Fibroblast of pulmonary artery (primary cell): ENCODE data around the gene MYLK.

Experiments used
- DNase-seq: peaks from one replicate; pipeline ENCODE4 v3.0.0-alpha.2; 2010; ENCODE audit warnings: low read depth
- H3K4me3 ChIP-seq: replicated peaks from 2 replicates; pipeline ENCODE4 v1.5.1; 2011; ENCODE audit warnings: low read depth, mild to moderate bottlenecking, control low read depth, low read length, moderate library complexity
- TF ChIP-seq, protein P1 (sequence below): IDR thresholded peaks from 2 replicates; pipeline ENCODE4 v1.5.1; 2011; ENCODE audit warnings: mild to moderate bottlenecking, control low read depth, low read length, inconsistent platforms; ENCODE audit errors: missing control alignments

Gene MYLK

DNA sequence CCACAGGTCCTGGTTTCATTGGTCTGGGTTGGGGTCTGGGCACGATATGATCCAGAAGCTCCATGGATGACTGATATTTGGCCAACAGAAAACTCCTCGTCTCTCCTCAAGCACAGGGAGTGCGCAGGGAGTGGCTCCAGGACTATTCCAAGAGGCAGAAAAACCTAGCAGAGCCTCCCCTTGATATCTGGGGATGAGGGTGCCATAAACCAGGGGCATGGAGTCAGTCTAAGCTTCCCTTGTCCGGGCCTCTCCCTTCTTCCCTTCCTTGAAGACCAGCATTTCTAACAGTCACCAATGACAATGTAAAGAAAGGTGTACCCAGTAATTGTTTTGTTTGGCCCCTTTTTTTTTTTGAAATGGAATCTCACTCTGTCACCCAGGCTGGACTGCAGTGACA lies 199.9 kb downstream of the MYLK start:
- TF ChIP-seq, protein P1, sequence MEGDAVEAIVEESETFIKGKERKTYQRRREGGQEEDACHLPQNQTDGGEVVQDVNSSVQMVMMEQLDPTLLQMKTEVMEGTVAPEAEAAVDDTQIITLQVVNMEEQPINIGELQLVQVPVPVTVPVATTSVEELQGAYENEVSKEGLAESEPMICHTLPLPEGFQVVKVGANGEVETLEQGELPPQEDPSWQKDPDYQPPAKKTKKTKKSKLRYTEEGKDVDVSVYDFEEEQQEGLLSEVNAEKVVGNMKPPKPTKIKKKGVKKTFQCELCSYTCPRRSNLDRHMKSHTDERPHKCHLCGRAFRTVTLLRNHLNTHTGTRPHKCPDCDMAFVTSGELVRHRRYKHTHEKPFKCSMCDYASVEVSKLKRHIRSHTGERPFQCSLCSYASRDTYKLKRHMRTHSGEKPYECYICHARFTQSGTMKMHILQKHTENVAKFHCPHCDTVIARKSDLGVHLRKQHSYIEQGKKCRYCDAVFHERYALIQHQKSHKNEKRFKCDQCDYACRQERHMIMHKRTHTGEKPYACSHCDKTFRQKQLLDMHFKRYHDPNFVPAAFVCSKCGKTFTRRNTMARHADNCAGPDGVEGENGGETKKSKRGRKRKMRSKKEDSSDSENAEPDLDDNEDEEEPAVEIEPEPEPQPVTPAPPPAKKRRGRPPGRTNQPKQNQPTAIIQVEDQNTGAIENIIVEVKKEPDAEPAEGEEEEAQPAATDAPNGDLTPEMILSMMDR = no peak
- no peak for DNase-seq
- H3K4me3 ChIP-seq = no peak overlapping the region

DNA sequence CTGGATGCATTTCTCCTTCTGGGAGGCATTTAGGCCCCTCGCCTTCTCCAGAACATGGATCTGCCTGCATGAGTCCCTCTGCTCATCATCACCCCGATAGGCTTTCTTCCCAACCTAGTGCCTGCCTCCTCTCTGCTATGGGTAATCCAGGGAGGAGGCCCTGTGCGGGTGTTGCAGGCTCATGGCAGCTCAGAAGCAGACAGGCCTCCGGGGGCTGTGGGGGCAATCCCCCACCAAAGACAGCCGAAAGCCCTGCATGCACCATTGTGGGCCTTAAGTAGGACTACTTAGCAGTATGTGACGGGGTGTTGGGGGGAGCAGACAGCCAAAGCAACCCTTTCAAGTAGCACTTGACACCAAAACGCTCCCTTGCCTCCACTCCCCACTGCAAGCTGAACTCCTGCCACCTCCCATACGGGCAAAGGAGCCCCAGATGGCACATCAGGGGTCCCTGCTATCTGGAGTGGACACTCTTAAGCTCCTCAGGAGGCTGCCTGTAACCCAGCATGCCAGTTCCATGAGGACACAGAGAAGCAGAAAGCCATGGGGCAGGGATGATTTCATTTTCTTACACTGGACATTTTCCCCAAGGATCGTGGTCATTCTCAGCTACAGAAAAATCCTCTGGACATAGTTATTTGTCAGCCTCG lies 200.5 kb downstream of the MYLK start:
- TF ChIP-seq, protein P1 = no peak
- no peak for DNase-seq
- no peak overlapping the region for H3K4me3 ChIP-seq

DNA sequence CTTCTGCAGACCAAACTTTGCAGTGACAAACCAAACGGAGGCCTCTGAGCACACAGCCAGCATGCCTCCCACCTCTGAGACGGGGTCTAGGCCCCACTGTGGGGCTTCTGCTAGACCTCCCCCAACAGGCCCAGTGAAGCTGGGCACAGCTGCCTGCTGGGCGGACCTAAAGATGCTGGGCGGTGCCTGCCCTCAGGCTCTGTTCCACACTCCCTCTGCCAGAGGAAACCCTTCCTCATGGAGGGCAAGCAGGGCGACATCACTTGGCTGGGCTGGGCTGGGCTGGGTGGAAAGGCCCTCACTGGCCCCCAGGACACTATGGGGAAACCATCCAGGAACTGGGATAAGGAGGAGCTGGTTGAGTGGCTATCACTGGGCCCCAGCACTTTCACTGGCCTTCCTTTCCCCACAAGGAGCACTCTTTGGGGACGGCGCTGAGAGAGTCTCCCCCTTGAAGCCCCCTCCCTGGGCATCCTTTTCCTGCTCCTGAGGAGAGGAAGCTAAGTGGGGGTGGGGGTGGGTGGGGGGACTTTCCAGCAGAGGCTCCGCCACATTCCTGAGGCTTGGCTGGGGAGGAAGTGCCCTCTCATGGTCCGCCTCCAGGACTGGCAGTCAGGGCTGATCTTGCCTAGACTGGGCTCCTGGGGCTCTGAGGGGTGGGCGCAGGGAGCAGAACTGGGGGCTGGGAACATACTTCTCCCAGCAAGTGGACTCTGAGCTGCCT lies 201.2 kb downstream of the MYLK start:
- no peak overlapping the region for H3K4me3 ChIP-seq
- TF ChIP-seq, protein P1 = no peak
- no peak for DNase-seq

DNA sequence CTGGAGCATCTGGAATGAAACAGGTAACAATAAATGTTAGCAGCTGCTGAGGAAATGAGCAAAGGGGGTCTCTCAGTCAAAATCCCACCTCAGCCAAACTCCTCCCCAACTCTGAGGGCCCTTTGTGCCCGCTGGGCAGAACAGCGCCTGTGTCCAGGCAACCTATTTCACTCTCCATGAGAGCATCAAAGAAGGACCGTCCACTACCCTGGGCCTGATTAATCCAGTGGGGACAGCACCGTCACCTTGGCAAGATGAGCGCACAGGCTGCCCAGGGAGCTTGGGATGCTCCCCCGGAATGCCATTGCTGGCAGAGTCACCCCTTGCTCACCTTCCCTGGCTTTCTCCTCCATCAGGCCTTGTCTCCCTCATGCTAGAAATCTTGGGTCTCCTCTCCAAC lies 201.8 kb downstream of the MYLK start:
- H3K4me3 ChIP-seq = no peak overlapping the region
- TF ChIP-seq, protein P1 = no peak
- no peak for DNase-seq

DNA sequence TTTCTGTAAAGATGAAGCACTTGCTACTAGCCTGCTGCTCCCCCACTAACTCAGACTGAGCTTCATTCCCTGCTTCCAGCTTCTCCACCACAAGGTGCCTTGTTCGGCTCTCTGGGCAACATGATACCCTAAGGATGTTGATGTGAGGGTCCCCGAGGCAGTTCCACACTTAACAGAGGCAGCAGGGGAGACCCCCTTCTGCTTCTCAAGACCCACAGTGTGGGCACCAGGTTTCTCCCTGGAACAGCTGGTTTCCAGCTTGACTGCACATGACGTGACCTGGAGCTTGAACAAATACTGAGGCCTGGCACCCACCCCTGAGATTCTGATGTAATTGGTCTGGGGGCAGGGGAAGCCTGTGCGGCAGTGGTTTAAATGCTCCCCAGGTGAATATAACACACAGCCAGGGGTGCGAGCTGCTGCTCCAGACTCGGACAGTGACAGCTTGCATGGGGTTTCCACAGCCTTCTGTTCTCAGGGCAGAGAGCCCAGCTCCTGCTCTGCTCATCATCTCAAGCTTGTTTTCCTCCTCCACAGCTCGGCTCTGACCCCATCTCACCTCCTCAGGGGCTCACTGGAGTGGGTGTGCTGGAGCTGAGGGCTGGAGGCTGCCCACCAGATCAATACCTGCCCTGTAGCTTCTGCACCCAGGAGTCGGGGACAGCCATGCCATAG lies 204.3 kb downstream of the MYLK start:
- no peak for DNase-seq
- H3K4me3 ChIP-seq = no peak overlapping the region
- TF ChIP-seq, protein P1 = no peak

DNA sequence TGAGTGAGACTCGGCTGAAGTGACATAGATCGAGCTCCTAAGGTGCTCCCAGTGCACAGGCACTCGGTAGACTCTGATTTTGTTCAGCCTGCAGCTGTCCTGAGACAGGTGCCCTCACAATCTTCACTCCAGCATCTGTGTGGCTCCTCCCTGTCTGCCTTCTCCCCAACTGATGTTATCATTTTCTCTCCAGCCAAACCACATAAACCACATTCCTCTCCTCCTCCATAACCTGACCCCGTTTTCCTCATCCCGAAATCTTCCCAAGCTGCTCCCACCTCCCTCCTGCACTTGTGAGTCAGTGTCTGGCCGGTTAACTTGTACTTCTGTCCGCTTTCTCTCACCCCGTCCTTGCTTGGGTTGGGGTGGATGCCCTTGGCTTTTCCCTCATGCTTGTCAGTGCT lies 206.0 kb downstream of the MYLK start:
- no peak overlapping the region for H3K4me3 ChIP-seq
- DNase-seq = peak; percentile 76
- TF ChIP-seq, protein P1 = no peak
